ENCODE data around the gene TMEM204. TPM values are rescaled to one million over a fixed set of nuclear protein-coding genes. Genes with fewer than 3 reads are reported as not detected.

TMEM204 gene
- polyA plus RNA-seq, 3 donors: 0.09 to 1.5 (median 1.3) TPM

DNA sequence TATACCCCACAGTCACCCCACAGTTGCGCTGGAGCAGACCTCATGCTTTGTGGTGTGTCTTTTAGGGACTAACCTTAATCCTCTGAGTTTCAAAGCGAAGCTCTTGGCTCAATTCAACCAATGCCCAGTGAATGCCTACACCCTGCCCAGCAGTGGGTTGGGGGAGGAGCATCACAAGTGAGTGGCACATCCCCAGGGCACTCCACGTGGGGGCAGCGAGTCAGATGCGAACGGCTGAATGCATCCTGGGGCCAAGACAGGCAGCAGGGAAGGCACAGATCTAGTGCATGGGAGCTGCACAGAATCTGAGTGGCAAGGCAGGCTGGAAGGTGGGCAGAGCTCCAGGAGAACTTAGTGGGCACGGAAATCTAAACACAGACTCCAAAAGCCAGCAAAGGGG lies 39.2 kb downstream of the TMEM204 start:
- DNase-seq: no peak
- Mint-ChIP-seq H3K27ac (no peak overlapping the region), H3K4me3 (no peak overlapping the region), H3K4me1 (no peaks in the 10 kb centered on the region), H3K36me3 (peaks cover 3% of the 10 kb centered on the region in 2 donors), H3K9me3 (peaks cover 0 to 5% (median 3%) of the 10 kb centered on the region in 7 donors), H3K27me3 (ENCODE audit: low read depth in 3 of 3) (peaks cover 0 to 1% (median 0%) of the 10 kb centered on the region in 3 donors)
- Histone ChIP-seq H4K20me1 (ENCODE audit: insufficient read depth, low read length) (no peaks in the 10 kb centered on the region), H3K4me2 (replicated peaks; ENCODE audit: extremely low read depth, low read length, poor library complexity, severe bottlenecking) (no peak overlapping the region), H3K27ac (ENCODE audit: low read depth in 1 of 2, low read length in 2 of 2) (no peak overlapping the region), H3K9me3 (replicated peaks in 1 of 2; ENCODE audit: control insufficient read depth in 1 of 2, insufficient read depth in 1 of 2, low read length in 2 of 2) (peaks cover 0 to 6% of the 10 kb centered on the region in 2 donors), H3K79me2 (ENCODE audit: insufficient read depth, low read length) (no peaks in the 10 kb centered on the region), H3K4me1 (ENCODE audit: control insufficient read depth in 1 of 2, insufficient read depth in 2 of 2, low read length in 2 of 2) (no peaks in the 10 kb centered on the region), H3K4me3 (replicated peaks in 1 of 3; ENCODE audit: low read depth in 2 of 3, low read length in 3 of 3) (no peak overlapping the region), H3K36me3 (replicated peaks in 1 of 2; ENCODE audit: control insufficient read depth in 1 of 2, insufficient read depth in 2 of 2, low read length in 2 of 2) (no peaks in the 10 kb centered on the region), H3K27me3 (ENCODE audit: control insufficient read depth in 2 of 2, insufficient read depth in 2 of 2, low read length in 2 of 2) (no peaks in the 10 kb centered on the region), H2AFZ (ENCODE audit: insufficient read depth, low read depth, low read length, poor library complexity, severe bottlenecking) (no peak overlapping the region), H3K9ac (ENCODE audit: insufficient read depth, low read length, poor library complexity, severe bottlenecking) (no peak overlapping the region)
- intact Hi-C loops (cut with micrococcal nuclease): no loop called here
- TF ChIP-seq, protein P1, sequence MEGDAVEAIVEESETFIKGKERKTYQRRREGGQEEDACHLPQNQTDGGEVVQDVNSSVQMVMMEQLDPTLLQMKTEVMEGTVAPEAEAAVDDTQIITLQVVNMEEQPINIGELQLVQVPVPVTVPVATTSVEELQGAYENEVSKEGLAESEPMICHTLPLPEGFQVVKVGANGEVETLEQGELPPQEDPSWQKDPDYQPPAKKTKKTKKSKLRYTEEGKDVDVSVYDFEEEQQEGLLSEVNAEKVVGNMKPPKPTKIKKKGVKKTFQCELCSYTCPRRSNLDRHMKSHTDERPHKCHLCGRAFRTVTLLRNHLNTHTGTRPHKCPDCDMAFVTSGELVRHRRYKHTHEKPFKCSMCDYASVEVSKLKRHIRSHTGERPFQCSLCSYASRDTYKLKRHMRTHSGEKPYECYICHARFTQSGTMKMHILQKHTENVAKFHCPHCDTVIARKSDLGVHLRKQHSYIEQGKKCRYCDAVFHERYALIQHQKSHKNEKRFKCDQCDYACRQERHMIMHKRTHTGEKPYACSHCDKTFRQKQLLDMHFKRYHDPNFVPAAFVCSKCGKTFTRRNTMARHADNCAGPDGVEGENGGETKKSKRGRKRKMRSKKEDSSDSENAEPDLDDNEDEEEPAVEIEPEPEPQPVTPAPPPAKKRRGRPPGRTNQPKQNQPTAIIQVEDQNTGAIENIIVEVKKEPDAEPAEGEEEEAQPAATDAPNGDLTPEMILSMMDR (IDR thresholded peaks at IDR 0.05): no peak
- WGBS (ENCODE audit: insufficient coverage): 97% methylated on average over 6 of the region's 7 CpGs

DNA sequence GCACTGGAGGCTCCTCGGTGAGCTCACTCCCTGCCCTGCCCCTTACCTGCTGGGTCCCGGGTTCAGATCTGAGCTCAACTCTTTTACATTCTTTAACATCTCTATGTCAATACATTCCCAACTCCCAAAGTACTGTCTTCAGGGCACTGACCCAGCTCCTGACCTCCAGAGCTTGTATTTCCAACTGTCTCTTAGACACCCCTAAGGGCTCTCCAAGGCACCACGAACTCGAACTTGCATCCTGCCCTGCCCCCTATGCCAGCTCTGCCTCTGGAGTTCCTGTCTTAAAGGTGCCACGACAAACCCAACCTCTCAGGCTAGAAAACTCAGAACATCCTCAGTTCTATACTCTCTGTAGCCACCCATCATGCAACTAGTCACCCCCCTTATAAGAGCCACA lies 39.8 kb downstream of the TMEM204 start:
- Histone ChIP-seq H3K9me3 (replicated peaks in 1 of 2; ENCODE audit: control insufficient read depth in 1 of 2, insufficient read depth in 1 of 2, low read length in 2 of 2) (peaks cover 0 to 6% of the 10 kb centered on the region in 2 donors), H3K4me1 (ENCODE audit: control insufficient read depth in 1 of 2, insufficient read depth in 2 of 2, low read length in 2 of 2) (no peaks in the 10 kb centered on the region), H3K27ac (ENCODE audit: low read depth in 1 of 2, low read length in 2 of 2) (no peak overlapping the region), H3K4me2 (replicated peaks; ENCODE audit: extremely low read depth, low read length, poor library complexity, severe bottlenecking) (no peak overlapping the region), H2AFZ (ENCODE audit: insufficient read depth, low read depth, low read length, poor library complexity, severe bottlenecking) (no peak overlapping the region), H3K36me3 (replicated peaks in 1 of 2; ENCODE audit: control insufficient read depth in 1 of 2, insufficient read depth in 2 of 2, low read length in 2 of 2) (no peaks in the 10 kb centered on the region), H3K9ac (ENCODE audit: insufficient read depth, low read length, poor library complexity, severe bottlenecking) (no peak overlapping the region), H3K27me3 (ENCODE audit: control insufficient read depth in 2 of 2, insufficient read depth in 2 of 2, low read length in 2 of 2) (no peaks in the 10 kb centered on the region), H4K20me1 (ENCODE audit: insufficient read depth, low read length) (no peaks in the 10 kb centered on the region), H3K4me3 (replicated peaks in 1 of 3; ENCODE audit: low read depth in 2 of 3, low read length in 3 of 3) (no peak overlapping the region), H3K79me2 (ENCODE audit: insufficient read depth, low read length) (no peaks in the 10 kb centered on the region)
- H3K27me3 Mint-ChIP-seq (ENCODE audit: low read depth in 3 of 3): no peaks in the 10 kb centered on the region
- intact Hi-C loops (cut with micrococcal nuclease): no loop called here
- peaks cover 3% of the 10 kb centered on the region in 2 donors for H3K36me3 Mint-ChIP-seq
- peak overlapping the region in 1 of 7 donors; percentile 18 for H3K27ac Mint-ChIP-seq
- no peak for DNase-seq
- 80% methylated on average over 5 of the region's 5 CpGs for WGBS (ENCODE audit: insufficient coverage)
- no peaks in the 10 kb centered on the region for H3K4me1 Mint-ChIP-seq
- H3K9me3 Mint-ChIP-seq: peaks cover 0 to 5% (median 3%) of the 10 kb centered on the region in 7 donors
- no peak overlapping the region for H3K4me3 Mint-ChIP-seq
- TF ChIP-seq, protein P1 (IDR thresholded peaks at IDR 0.05): no peak

All from CD14-positive monocyte (primary cell).